Superior temporal gyrus (tissue), 1 donor: ENCODE measurements around the gene ITIH3.
A peak's percentile ranks its signal among the peaks of the same experiment; 100 is the strongest.

Experiments used
- DNase-seq: peaks from one replicate; pipeline ENCODE4 v3.0.0-alpha.2; 2016; ENCODE audit errors: extremely low spot score

The ITIH3 gene

DNA sequence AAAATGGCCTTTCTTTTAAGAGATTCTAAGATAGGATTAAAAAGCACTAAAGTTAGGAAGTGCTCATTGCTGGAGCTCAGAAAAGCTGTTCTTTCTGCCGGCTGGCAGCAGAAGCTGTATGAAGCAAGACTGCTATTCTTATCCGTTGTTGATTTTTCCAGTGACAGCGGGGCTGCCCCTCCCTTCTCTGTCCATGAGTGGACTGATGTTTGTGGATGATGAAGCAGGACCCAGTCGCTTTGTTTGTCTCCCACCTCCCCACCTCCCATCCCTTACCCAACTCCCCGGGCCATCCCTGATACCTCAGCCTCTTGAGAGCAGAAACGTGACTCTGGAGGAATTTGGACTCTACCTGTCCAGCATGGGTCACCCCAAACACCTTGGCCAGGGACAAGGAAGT lies 50.6 kb downstream of the ITIH3 start:
- peak; percentile 79 for DNase-seq

DNA sequence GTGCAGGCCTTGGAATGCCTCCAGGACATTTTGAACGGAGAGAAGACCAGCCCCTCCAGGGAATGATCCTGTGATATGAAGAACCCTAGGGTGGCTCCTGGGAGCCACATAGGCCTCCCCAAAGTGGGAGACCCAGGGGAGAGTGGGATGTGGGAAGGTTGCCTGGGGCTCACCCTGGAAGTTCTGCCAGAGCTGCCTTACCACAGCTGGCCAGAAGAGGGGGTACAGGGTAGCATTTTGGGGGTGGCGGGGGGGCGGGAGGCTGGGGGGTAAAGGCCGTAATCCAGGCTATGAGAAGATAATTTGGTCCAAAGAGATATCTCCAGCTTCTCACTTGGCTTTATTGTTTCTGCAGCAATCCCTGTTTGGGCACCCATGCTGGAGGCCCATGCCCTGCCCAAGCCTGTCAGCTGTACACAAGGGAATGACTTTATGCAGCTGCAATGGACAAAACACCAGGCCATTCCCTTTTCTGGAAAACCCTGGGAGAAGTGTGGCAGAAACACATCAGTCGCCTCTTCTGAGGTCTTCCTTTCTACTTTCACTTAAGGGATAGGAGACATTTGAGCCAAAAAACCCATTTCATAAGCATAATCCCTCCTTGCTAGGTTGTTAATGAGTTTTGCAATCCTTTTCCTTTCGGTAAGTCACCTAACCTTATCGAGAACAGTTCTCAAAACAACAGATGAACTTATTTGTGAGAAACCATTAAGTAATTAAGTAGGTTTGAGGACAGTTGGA lies 51.3 kb downstream of the ITIH3 start:
- peak; percentile 47 for DNase-seq

GRCh38 chr3:52846432-52846965 lies 51.9 kb downstream of the ITIH3 start:
- no peak for DNase-seq

DNA sequence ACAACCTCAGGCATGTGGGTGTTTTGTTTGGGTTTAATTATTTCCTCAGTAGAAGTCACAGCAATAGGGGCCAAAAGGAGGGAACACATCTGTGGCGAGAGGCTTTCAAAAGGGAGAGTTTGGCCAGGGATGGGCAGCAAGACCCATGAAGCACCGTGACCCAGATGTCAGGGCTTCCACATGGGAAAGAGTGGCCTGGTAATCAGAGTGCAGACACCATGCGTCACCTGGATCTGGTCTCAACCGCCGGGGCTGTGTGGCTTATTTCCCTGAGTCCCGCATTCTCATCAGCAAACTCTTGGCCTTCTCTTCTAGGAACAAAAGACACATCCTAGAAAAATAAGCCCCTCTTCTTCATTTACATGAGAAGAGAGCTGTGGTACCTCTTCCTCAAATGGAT lies 52.6 kb downstream of the ITIH3 start:
- DNase-seq: no peak

DNA sequence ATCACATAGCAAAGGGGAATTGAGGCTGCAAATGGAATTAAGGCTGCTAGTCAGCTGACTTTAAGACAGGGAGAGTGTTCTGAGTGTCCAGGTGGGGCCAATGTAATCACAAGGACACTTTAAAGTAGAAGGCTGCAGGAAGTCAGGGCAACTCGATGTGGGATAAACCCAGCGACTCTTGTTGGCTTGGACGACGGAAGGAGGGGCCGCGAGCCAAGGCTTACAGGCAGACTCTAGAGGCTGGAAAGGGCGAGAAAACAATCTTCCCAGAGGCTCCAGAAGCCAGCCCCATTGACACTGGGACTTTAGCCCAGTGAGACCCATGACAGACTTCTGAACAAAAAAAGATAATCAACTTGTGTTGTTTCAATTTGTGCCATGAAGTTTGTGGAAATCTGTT lies 53.1 kb downstream of the ITIH3 start:
- no peak for DNase-seq

DNA sequence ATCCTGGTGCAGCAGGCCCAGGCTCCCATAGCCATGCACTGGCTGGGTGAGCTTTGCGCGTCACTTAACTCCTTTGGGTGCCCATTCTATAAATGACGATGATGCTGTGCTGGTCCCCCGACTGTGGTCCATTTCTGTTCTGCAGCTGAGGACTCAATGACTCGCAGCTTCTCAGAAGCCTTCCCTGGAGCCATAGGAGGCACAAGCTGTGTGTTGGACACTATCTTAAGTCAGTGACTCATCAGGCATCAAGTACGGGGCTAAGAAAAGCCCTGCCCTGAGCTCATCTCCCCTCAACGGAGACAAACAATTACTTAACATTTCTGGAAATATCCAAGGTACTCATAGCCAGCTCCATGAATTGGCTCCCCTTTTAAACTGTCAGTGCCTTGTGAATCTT lies 54.0 kb downstream of the ITIH3 start:
- DNase-seq: peak; percentile 42

DNA sequence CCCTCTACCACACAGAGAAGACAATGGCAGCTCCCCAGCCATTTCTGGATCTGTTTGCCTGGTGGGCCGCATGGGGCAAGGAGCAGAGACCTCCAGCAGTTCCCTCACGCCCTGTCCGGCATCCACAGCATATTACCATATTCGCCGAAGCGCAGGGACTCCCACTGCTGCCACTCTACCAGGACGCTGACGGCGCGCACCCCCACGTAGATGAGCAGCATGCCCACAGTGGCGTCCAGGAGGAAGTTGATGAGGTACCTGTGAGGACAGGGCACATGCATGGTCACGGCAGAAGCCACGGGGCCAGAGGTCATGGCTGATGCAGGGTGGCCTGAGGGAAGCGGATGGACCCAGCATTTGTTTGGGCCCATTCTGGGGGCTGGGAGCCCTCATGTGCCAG lies 55.1 kb downstream of the ITIH3 start:
- no peak for DNase-seq

- DNase-seq: peak; percentile 52
Observed at GRCh38 chr3:52851348-52851747, 56.8 kb downstream of the ITIH3 start.

GRCh38 chr3:52852419-52852818 lies 57.8 kb downstream of the ITIH3 start:
- no peak for DNase-seq

DNA sequence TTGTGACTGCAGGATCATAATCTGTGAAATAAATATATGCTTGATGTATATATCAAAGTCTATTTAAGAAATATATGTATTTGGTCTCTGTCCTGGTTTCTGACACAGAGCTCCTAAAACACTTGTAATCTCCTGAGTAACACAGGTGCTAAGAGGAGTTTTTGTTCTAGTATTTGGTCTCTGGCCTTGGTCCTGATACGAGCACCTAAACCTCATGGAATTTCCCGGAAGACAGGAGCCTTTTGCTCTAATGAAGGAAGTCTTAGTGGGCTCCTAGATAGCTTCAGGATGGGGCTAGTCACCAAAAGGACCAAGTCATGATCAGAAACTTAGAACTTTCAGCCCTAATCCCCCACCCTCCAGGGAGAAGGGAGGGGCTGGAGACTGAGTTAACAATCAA lies 59.4 kb downstream of the ITIH3 start:
- DNase-seq: no peak

DNA sequence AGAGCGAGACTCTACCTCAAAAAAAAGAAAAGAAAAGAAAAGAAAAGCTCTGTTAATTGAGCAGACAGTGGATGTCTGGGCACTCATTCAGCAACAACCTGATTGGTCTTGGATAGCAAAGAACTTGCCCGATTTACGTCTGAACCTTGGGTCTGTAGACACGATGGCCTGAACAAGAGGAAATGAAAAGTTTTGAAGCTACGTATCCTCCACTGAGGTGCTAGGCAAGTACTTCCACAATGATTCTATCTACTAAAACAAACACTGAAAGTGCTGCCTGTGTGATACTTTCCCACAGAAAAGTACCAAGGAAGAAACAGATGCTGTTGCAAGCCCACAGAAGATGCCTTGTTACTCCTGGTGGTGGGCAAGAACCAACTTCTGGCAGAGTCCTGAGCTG lies 62.1 kb downstream of the ITIH3 start:
- DNase-seq: no peak

- no peak for DNase-seq
Observed at GRCh38 chr3:52857133-52857532, 62.5 kb downstream of the ITIH3 start.

GRCh38 chr3:52857864-52858263 lies 63.3 kb downstream of the ITIH3 start:
- DNase-seq: no peak
